ENCODE results near the gene C8G. TPM values are rescaled to one million over a fixed set of nuclear protein-coding genes. Genes with fewer than 3 reads are reported as not detected.

Gene C8G
- total and polyA plus RNA-seq, 2 donors (not counting 1 experiment from before 2014, with no cell fraction given): 1.7 to 2.8 TPM

- Histone ChIP-seq H3K36me3 (replicated peaks in 1 of 2; ENCODE audit: control extremely low read depth in 1 of 2, control insufficient read depth in 1 of 2, extremely low read depth in 1 of 2, insufficient read depth in 2 of 2, low read length in 1 of 2) (no peaks in the 10 kb centered on the region), H3K9me3 (ENCODE audit: control extremely low read depth in 1 of 3, control insufficient read depth in 2 of 3, insufficient read depth in 1 of 3, low read length in 2 of 3) (no peaks in the 10 kb centered on the region), H4K20me1 (ENCODE audit: control insufficient read depth, insufficient read depth, low read length, poor library complexity, severe bottlenecking) (no peaks in the 10 kb centered on the region), H3K9ac (ENCODE audit: low read length) (peak overlapping the region; percentile 66), H3K4me1 (ENCODE audit: control insufficient read depth in 2 of 2, insufficient read depth in 2 of 2, low read length in 2 of 2) (peaks cover 10 to 11% of the 10 kb centered on the region in 2 donors), H2AFZ (ENCODE audit: insufficient read depth, low read depth, low read length, poor library complexity, severe bottlenecking) (peak overlapping the region; percentile 94), H3K4me3 (ENCODE audit: control extremely low read depth in 1 of 5, extremely low read depth in 1 of 5, insufficient read depth in 1 of 5, low read depth in 2 of 5, low read length in 4 of 5) (peak overlapping the region; percentile 44 to 65 (median 58)), H3K27me3 (replicated peaks in 1 of 4; ENCODE audit: control extremely low read depth in 1 of 4, control insufficient read depth in 3 of 4, insufficient read depth in 4 of 4, low read length in 3 of 4) (peaks cover 0 to 2% (median 0%) of the 10 kb centered on the region in 4 experiments), H3K79me2 (ENCODE audit: control insufficient read depth, insufficient read depth, low read length) (no peaks in the 10 kb centered on the region), H3K4me2 (replicated peaks; ENCODE audit: low read depth, low read length, poor library complexity, severe bottlenecking) (peak overlapping the region; percentile 94), H3K27ac (ENCODE audit: low read length in 2 of 2) (peak overlapping the region in 1 of 2 donors; percentile 72)
- peak overlapping the region; percentile 88 for H3K4me3 Mint-ChIP-seq
- DNase-seq (no peak), ATAC-seq (ENCODE audit: low read depth) (no peak)
- H3K27me3 Mint-ChIP-seq: no peaks in the 10 kb centered on the region
- H3K9me3 Mint-ChIP-seq (ENCODE audit: insufficient read depth): no peaks in the 10 kb centered on the region
- H3K4me1 Mint-ChIP-seq: peaks cover 8% of the 10 kb centered on the region
- intact Hi-C loops (cut with micrococcal nuclease): loop anchor here (1.0 kb wide), 1 partner anchor 75 kb away; no protein-coding TSS in a partner anchor
- WGBS (ENCODE audit: insufficient coverage): 84% methylated on average over 6 of the region's 9 CpGs
- H3K27ac Mint-ChIP-seq: peak overlapping the region; percentile 92
- TF ChIP-seq EZH2 (IDR thresholded peaks at IDR 0.05; ENCODE audit: borderline replicate concordance, insufficient read depth, low read depth, low read length, poor library complexity, severe bottlenecking) (no peak), CTCF (IDR thresholded peaks at IDR 0.05) (no peak)
- CTCF ChIA-PET: interaction anchor here (0.5 to 1.0 kb wide), 2 partner anchors 84 to 96 kb away, joined by 5 read pairs; no protein-coding TSS in a partner anchor
- POLR2A ChIA-PET: no interaction called here
These were observed 5.7 kb downstream of the C8G start for GRCh38 chr9:136950656-136951276.

Data from B cell (primary cell).